GM18505 (cell line): ENCODE measurements around the gene DKKL1.

ENCODE experiments used
- ATAC-seq: cut with Tn5 transposase; IDR thresholded peaks from one replicate; pipeline ENCODE4 v1.9.1; 2021; ENCODE audit not compliant: unreplicated experiment
- POLR2A ChIP-seq: IDR thresholded peaks from 4 replicates; pipeline ENCODE4 v1.6.1; 2011; ENCODE audit warnings: borderline replicate concordance; ENCODE audit not compliant: insufficient read depth, insufficient read length; ENCODE audit errors: extremely low read depth

The DKKL1 gene

GRCh38 chr19:49407482-49408015 lies 43.9 kb downstream of the DKKL1 start:
- no peak for TF ChIP-seq POLR2A
- no peak for ATAC-seq

- ATAC-seq: no peak
- no peak for TF ChIP-seq POLR2A
These were observed 45.3 kb downstream of the DKKL1 start for GRCh38 chr19:49408816-49409440.

- ATAC-seq: no peak
- no peak for TF ChIP-seq POLR2A
These were observed 45.9 kb downstream of the DKKL1 start for GRCh38 chr19:49409441-49410029.

GRCh38 chr19:49411681-49412326 lies 48.1 kb downstream of the DKKL1 start:
- no peak for TF ChIP-seq POLR2A
- ATAC-seq: no peak

- TF ChIP-seq POLR2A: no peak
- no peak for ATAC-seq
These were observed 49.7 kb downstream of the DKKL1 start for GRCh38 chr19:49413348-49413747.

- no peak for TF ChIP-seq POLR2A
- no peak for ATAC-seq
These were observed 50.6 kb downstream of the DKKL1 start for GRCh38 chr19:49414256-49414655.

GRCh38 chr19:49415102-49415809 lies 51.6 kb downstream of the DKKL1 start:
- no peak for TF ChIP-seq POLR2A
- no peak for ATAC-seq

GRCh38 chr19:49415810-49416200 lies 52.1 kb downstream of the DKKL1 start:
- TF ChIP-seq POLR2A: no peak
- ATAC-seq: no peak

GRCh38 chr19:49417088-49417487 lies 53.4 kb downstream of the DKKL1 start:
- no peak for ATAC-seq
- TF ChIP-seq POLR2A: no peak

GRCh38 chr19:49418511-49418910 lies 54.8 kb downstream of the DKKL1 start:
- no peak for TF ChIP-seq POLR2A
- no peak for ATAC-seq

GRCh38 chr19:49419173-49419572 lies 55.5 kb downstream of the DKKL1 start:
- no peak for ATAC-seq
- TF ChIP-seq POLR2A: no peak

GRCh38 chr19:49420227-49420626 lies 56.5 kb downstream of the DKKL1 start:
- no peak for ATAC-seq
- TF ChIP-seq POLR2A: no peak
